Measurements from ENCODE around the gene ARID3A. TPM values are rescaled to one million over a fixed set of nuclear protein-coding genes. Genes with fewer than 3 reads are reported as not detected.

The ARID3A gene
- total and polyA plus RNA-seq, 2 of the 13 experiments (the other 11 are each of a cell fraction or from before 2014, with no cell fraction given) = 71.3 to 77.9 TPM

GRCh38 chr19:925526-926322 is at the start of gene ARID3A (continued):
- TF ChIP-seq MNT (IDR thresholded peaks at IDR 0.05) = peak; percentile 15; the same call in 1 of the 2 replicates
- no peak for TF ChIP-seq ARNT2 (CRISPR knock-in tag; IDR thresholded peaks at IDR 0.05; ENCODE audit: low read depth)
- TF ChIP-seq ASH2L (IDR thresholded peaks at IDR 0.05; ENCODE audit: insufficient read length, low read depth, low read length) = peak; percentile 27
- TF ChIP-seq, protein P1, sequence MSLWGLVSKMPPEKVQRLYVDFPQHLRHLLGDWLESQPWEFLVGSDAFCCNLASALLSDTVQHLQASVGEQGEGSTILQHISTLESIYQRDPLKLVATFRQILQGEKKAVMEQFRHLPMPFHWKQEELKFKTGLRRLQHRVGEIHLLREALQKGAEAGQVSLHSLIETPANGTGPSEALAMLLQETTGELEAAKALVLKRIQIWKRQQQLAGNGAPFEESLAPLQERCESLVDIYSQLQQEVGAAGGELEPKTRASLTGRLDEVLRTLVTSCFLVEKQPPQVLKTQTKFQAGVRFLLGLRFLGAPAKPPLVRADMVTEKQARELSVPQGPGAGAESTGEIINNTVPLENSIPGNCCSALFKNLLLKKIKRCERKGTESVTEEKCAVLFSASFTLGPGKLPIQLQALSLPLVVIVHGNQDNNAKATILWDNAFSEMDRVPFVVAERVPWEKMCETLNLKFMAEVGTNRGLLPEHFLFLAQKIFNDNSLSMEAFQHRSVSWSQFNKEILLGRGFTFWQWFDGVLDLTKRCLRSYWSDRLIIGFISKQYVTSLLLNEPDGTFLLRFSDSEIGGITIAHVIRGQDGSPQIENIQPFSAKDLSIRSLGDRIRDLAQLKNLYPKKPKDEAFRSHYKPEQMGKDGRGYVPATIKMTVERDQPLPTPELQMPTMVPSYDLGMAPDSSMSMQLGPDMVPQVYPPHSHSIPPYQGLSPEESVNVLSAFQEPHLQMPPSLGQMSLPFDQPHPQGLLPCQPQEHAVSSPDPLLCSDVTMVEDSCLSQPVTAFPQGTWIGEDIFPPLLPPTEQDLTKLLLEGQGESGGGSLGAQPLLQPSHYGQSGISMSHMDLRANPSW (CRISPR knock-in tag; IDR thresholded peaks at IDR 0.05; ENCODE audit: borderline replicate concordance) = no peak
- no peak; the same call in 1 of the 2 replicates for TF ChIP-seq HES4 (CRISPR knock-in tag; IDR thresholded peaks at IDR 0.05; ENCODE audit: borderline replicate concordance)
- TF ChIP-seq, protein P2, sequence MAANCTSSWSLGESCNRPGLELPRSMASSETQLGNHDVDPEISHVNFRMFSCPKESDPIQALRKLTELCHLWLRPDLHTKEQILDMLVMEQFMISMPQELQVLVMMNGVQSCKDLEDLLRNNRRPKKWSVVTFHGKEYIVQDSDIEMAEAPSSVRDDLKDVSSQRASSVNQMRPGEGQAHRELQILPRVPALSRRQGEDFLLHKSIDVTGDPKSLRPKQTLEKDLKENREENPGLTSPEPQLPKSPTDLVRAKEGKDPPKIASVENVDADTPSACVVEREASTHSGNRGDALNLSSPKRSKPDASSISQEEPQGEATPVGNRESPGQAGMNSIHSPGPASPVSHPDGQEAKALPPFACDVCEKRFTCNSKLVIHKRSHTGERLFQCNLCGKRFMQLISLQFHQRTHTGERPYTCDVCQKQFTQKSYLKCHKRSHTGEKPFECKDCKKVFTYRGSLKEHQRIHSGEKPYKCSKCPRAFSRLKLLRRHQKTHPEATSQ (CRISPR knock-in tag; IDR thresholded peaks at IDR 0.05; ENCODE audit: borderline replicate concordance) = no peak
- peak in 1 of 2 experiments; percentile 52; a peak in 3 of 4 replicates for TF ChIP-seq POLR2A (IDR thresholded peaks at IDR 0.05; ENCODE audit: insufficient read depth in 1 of 2, low read depth in 2 of 2, low read length in 2 of 2)
- TF ChIP-seq ATF4 (CRISPR knock-in tag; IDR thresholded peaks at IDR 0.05) = 0 out of 4 replicates have a peak, but pooled peaks of 1 of the 2 experiments have one; percentile 17
- TF ChIP-seq DR1 (CRISPR knock-in tag; IDR thresholded peaks at IDR 0.05) = no peak
- peak; percentile 33 for TF ChIP-seq TBL1XR1 (IDR thresholded peaks at IDR 0.05; ENCODE audit: borderline replicate concordance, low read length, partially characterized antibody)
- TF ChIP-seq PLRG1 (conservative IDR thresholded peaks at IDR 0.05) = no peak
- no peak for TF ChIP-seq ZNF30 (CRISPR knock-in tag; IDR thresholded peaks at IDR 0.05)
- no peak for TF ChIP-seq ZNF20 (CRISPR knock-in tag; IDR thresholded peaks at IDR 0.05)
- no peak for TF ChIP-seq MEF2D (CRISPR knock-in tag; IDR thresholded peaks at IDR 0.05)
- no peak for TF ChIP-seq SIX1 (CRISPR knock-in tag; IDR thresholded peaks at IDR 0.05; ENCODE audit: borderline replicate concordance)
- no peak for TF ChIP-seq ZNF724P (CRISPR knock-in tag; IDR thresholded peaks at IDR 0.05; ENCODE audit: borderline replicate concordance)
- TF ChIP-seq KLF9 (CRISPR knock-in tag; IDR thresholded peaks at IDR 0.05; ENCODE audit: low read depth) = no peak
- TF ChIP-seq TFAP4 (IDR thresholded peaks at IDR 0.05; ENCODE audit: borderline replicate concordance, low read depth) = no peak
- no peak for TF ChIP-seq ZNF160 (CRISPR knock-in tag; IDR thresholded peaks at IDR 0.05)
- no peak for TF ChIP-seq ZNF672 (CRISPR knock-in tag; IDR thresholded peaks at IDR 0.05)
- TF ChIP-seq ZNF12 (CRISPR knock-in tag; IDR thresholded peaks at IDR 0.05) = no peak
- TF ChIP-seq RORA (CRISPR knock-in tag; IDR thresholded peaks at IDR 0.05) = no peak

Measured in HepG2 (cell line).